A549 (cell line): Measurements from ENCODE around the gene SV2A. TPM values are rescaled to one million over a fixed set of nuclear protein-coding genes. Genes with fewer than 3 reads are reported as not detected.
A peak's percentile ranks its signal among the peaks of the same experiment; 100 is the strongest.

Source experiments
- ATAC-seq, 2 experiments: fragments of 200-7000 bp in 1 of 2; fragments of >200 bp in 1 of 2; cut with Nextera tagmentation in 1 of 2; cut with Tn5 transposase in 1 of 2; 3 replicates each; pipeline versions ENCODE4 v1.8.0 to v1.9.1; 2018 to 2020; ENCODE audit warnings: mild to moderate bottlenecking in 1 of 2, moderate library complexity in 1 of 2
- CTCF ChIA-PET: fragments of 300-600 bp; sonication (Branson Sonifier 250); formaldehyde crosslinking; extraction: SDS; loops from one replicate; lab custom pipeline; 2021; ENCODE audit warnings: antibody characterized with exemption, inconsistent platforms; lab: Yijun Ruan, JAX
- POLR2A ChIA-PET: fragments of 350-600 bp; formaldehyde crosslinking; extraction: SDS; loops from one replicate; lab custom pipeline; 2021; ENCODE audit warnings: antibody characterized with exemption, inconsistent platforms; lab: Yijun Ruan, JAX
- DNase-seq, 2 experiments: peaks; one replicate each; pipeline versions ENCODE4 v3.0.0 to v3.0.0-alpha.2; 2011 to 2016; ENCODE audit warnings: low read depth in 1 of 2, low spot score in 1 of 2
- FAIRE-seq: peaks from 2 replicates; lab custom pipeline; 2011; peaks lifted over from hg19 to GRCh38; lab: Jason Lieb, UNC
- H3K27ac ChIP-seq, 2 experiments: fragments of >200 bp; sonication (Bioruptor Twin); formaldehyde crosslinking; 3 replicates each; pipeline ENCODE4 v1.5.1; 2016 to 2017
- H3K4me1 ChIP-seq: fragments of >200 bp; sonication (Bioruptor Twin); formaldehyde crosslinking; 3 replicates; pipeline ENCODE4 v1.6.1; 2016
- H3K4me2 ChIP-seq: fragments of >200 bp; sonication (Bioruptor Twin); formaldehyde crosslinking; 3 replicates; pipeline ENCODE4 v1.6.1; 2016
- H3K4me3 ChIP-seq: fragments of >200 bp; sonication (Bioruptor Twin); formaldehyde crosslinking; 3 replicates; pipeline ENCODE4 v1.5.1; 2016
- H3K9me3 ChIP-seq: fragments of >200 bp; sonication (Bioruptor Twin); formaldehyde crosslinking; 3 replicates; pipeline ENCODE4 v1.6.1; 2016
- BCL3 ChIP-seq: fragments of >200 bp; sonication (Bioruptor Twin); formaldehyde crosslinking; IDR thresholded peaks from 3 replicates; pipeline ENCODE4 v1.6.1; 2016
- E2F6 ChIP-seq: IDR thresholded peaks from 2 replicates; pipeline ENCODE4 v1.6.1; 2012; ENCODE audit warnings: low read depth, borderline replicate concordance
- FOXS1 ChIP-seq: fragments of 250-450 bp; sonication (Bioruptor Pico); IDR thresholded peaks from 2 replicates; pipeline ENCODE4 v1.5.0; 2020; ENCODE audit warnings: mild to moderate bottlenecking, moderate library complexity
- HDAC2 ChIP-seq: fragments of 200-600 bp; sonication (generic); IDR thresholded peaks from 2 replicates; pipeline ENCODE4 v1.6.1; 2016
- JUN ChIP-seq, 2 experiments: fragments of >200 bp; sonication (Bioruptor Twin); formaldehyde crosslinking; IDR thresholded peaks; 2 replicates in 1 of 2; 3 replicates in 1 of 2; pipeline ENCODE4 v1.6.1; 2016 to 2017
- JUNB ChIP-seq: fragments of >200 bp; sonication (Bioruptor Twin); formaldehyde crosslinking; IDR thresholded peaks from 2 replicates; pipeline ENCODE4 v1.6.1; 2016
- PBX3 ChIP-seq: IDR thresholded peaks from 2 replicates; pipeline ENCODE4 v1.6.1; 2012
- PHF8 ChIP-seq: fragments of 200-600 bp; sonication (generic); IDR thresholded peaks from 2 replicates; pipeline ENCODE4 v1.6.1; 2016; ENCODE audit warnings: low read depth, mild to moderate bottlenecking, antibody characterized with exemption, moderate library complexity, borderline replicate concordance
- POLR2A ChIP-seq: IDR thresholded peaks from 2 replicates; pipeline ENCODE4 v1.6.1; 2012; ENCODE audit warnings: mild to moderate bottlenecking, low read length
- RAD21 ChIP-seq, 2 experiments: fragments of >200 bp in 1 of 2; sonication (Bioruptor Twin) in 1 of 2; formaldehyde crosslinking in 1 of 2; IDR thresholded peaks in 1 of 2; conservative IDR thresholded peaks in 1 of 2; 2 replicates in 1 of 2; 3 replicates in 1 of 2; pipeline ENCODE4 v1.6.1; 2012 to 2018; ENCODE audit warnings: inconsistent platforms in 1 of 2
- RARB ChIP-seq: fragments of 250-450 bp; sonication (Bioruptor Pico); IDR thresholded peaks from 2 replicates; pipeline ENCODE4 v1.8.0; 2021; ENCODE audit warnings: mild to moderate bottlenecking, moderate library complexity
- RNF2 ChIP-seq: fragments of 200-600 bp; sonication (generic); IDR thresholded peaks from 2 replicates; pipeline ENCODE4 v1.6.1; 2016; ENCODE audit warnings: low read depth, mild to moderate bottlenecking, antibody characterized with exemption, moderate library complexity, borderline replicate concordance
- SMC3 ChIP-seq: fragments of >200 bp; sonication (Bioruptor Twin); formaldehyde crosslinking; IDR thresholded peaks from 3 replicates; pipeline ENCODE4 v1.6.1; 2018; ENCODE audit warnings: inconsistent platforms
- TFCP2L1 ChIP-seq: fragments of 250-450 bp; sonication (Bioruptor Pico); IDR thresholded peaks from 2 replicates; pipeline ENCODE4 v1.5.0; 2021; ENCODE audit warnings: mild to moderate bottlenecking
- USF2 ChIP-seq: fragments of 450-650 bp; IDR thresholded peaks from 2 replicates; pipeline ENCODE4 v1.6.1; 2014; ENCODE audit warnings: antibody characterized with exemption
- WGBS: methylation state at CpG from one replicate; pipeline ENCODE4 v1.1.6; 2017; ENCODE audit errors: missing lambda C conversion rate; 5-methylcytosine and 5-hydroxymethylcytosine counted together
- polyA plus RNA-seq, 4 experiments: library from polyadenylated mRNA; depleted of rRNA in 3 of 4; stranded (reverse); fragments of >200 nt; fragmentation: RNase III in 1 of 4; extraction: RNeasy Plus Mini Kit Qiagen cat#74134 plus additional on column Dnase treatment in 1 of 4; gene quantifications; 2 replicates in 3 of 4; 3 replicates in 1 of 4; pipeline ENCODE4 v1.2.3, GENCODE V29; 2011 to 2017
- TF ChIP-seq, protein P1 (sequence below): IDR thresholded peaks from 2 replicates; pipeline ENCODE4 v1.6.1; 2012

Gene SV2A
- polyA plus RNA-seq, 2 of the 4 experiments (the other 2 are of a cell fraction): 0.05 to 0.13 TPM

- ChIA-PET POLR2A (no interaction called here), CTCF (interaction anchor here (1.4 to 1.6 kb wide), 2 partner anchors 11 to 262 kb away, joined by 3 read pairs; no protein-coding TSS in a partner anchor)
- DNase-seq (no peak), ATAC-seq (no peak), FAIRE-seq (no peak)
- H3K4me2 ChIP-seq: no peak overlapping the region
- no peaks in the 10 kb centered on the region for H3K9me3 ChIP-seq
- H3K27ac ChIP-seq: no peak overlapping the region
- 95% methylated on average over 5 of the region's 5 CpGs for WGBS
- no peak overlapping the region for H3K4me3 ChIP-seq
- TF ChIP-seq RARB (CRISPR knock-in tag) (no peak), HDAC2 (no peak), RAD21 (conservative IDR thresholded peaks at IDR 0.05 in 1 of 2, IDR thresholded peaks at IDR 0.05 in 1 of 2) (no peak), SMC3 (no peak), FOXS1 (CRISPR knock-in tag) (no peak)
- TF ChIP-seq, protein P1, sequence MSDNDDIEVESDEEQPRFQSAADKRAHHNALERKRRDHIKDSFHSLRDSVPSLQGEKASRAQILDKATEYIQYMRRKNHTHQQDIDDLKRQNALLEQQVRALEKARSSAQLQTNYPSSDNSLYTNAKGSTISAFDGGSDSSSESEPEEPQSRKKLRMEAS: no peak
- TF ChIP-seq, all 56 proteins: peak for 0
- peaks cover 8% of the 10 kb centered on the region for H3K4me1 ChIP-seq
Observed at GRCh38 chr1:149903836-149904491, 13.7 kb downstream of the SV2A start.

DNA sequence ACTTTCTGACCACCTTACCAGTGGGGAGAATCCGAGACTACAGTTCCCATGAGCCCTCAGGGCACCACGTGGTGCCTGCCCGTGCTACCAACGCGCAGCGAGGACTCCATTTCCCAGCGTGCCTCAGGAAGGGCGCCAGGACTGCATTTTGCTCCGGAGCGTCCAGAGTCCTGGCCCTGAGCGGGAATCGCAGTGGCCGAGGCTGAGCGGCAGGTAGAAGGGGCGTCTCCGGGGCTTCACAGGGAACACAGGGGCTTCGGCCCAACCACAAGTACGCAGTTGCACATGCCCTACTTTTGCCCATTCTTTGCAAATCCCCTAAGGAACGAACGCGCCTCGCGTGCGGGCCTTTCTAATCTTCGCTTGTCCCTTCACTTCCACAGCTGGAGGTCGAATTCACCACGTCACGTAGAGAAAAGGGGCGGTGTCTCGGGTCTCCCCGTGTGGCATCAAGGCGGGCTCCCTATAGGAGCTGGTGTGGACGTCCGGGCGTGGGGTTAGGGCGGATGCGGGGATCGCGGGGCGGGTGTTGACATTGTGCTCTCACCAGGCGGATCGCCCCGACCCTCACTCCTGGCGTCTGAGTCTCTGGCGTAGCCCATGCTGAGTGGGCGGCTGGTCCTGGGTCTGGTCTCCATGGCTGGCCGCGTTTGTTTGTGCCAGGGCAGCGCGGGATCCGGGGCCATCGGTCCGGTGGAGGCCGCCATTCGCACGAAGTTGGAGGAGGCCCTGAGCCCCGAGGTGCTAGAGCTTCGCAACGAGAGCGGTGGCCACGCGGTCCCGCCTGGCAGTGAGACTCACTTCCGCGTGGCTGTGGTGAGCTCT is 18.0 kb downstream of the SV2A start, which contains the start of gene BOLA1:
BOLA1 (plus strand) TSS at position 109 of the 825 bp plus-strand sequence; CDS start at position 601, 492 bp downstream.
- DNase-seq (peak; percentile 93 to 97), ATAC-seq (peak; percentile 99 to 100), FAIRE-seq (peak; percentile 54)
- WGBS: 27% methylated on average over 42 of the region's 65 CpGs
- Histone ChIP-seq H3K27ac (peak within 1 kb of the TSS; percentile 82 to 91), H3K4me1 (peaks cover 8% of the 10 kb centered on the region), H3K9me3 (no peaks in the 10 kb centered on the region), H3K4me3 (peak within 1 kb of the TSS; percentile 53), H3K4me2 (peak within 1 kb of the TSS; percentile 80)
- ChIA-PET CTCF (interaction anchor here (0.6 to 2.2 kb wide), 3 partner anchors 11 to 133 kb away, joined by 3 to 7 read pairs (median 4); a partner anchor contains a TSS), POLR2A (interaction anchor here (0.6 to 2.5 kb wide), 3 partner anchors 12 to 287 kb away, joined by 3 to 19 read pairs (median 4); partner anchors contain the start of gene SF3B4)
- TF ChIP-seq RNF2: no peak
- TF ChIP-seq USF2: peak; percentile 96
- TF ChIP-seq PHF8: peak; percentile 83
- peak; percentile 98 for TF ChIP-seq E2F6
- no peak for TF ChIP-seq JUNB
- peak; percentile 80 for TF ChIP-seq POLR2A
- TF ChIP-seq BCL3: peak; percentile 26; the same call in 1 of the 3 replicates
- TF ChIP-seq, protein P1: peak; percentile 95
- TF ChIP-seq PBX3: no peak
- peak; percentile 76 to 86; a peak in 3 of 5 replicates for TF ChIP-seq JUN (IDR thresholded peaks at IDR 0.05)
- TF ChIP-seq TFCP2L1: 0 out of 2 replicates have a peak, but pooled peaks have one; percentile 67
